NOMO-1 treated with dmso at 0.1 percent for 144 hours (cell line): ENCODE data around the gene TMEM52.

Source experiments
- DNase-seq: peaks from one replicate; lab custom pipeline; 2025; ENCODE audit not compliant: unreplicated experiment; lab: John Stamatoyannopoulos, UW

Gene TMEM52

GRCh38 chr1:1918901-1919303 is at the start of gene TMEM52:
Gene TMEM52 (minus strand): TSS chr1:1919279. CDS start chr1:1919265, 14 bp downstream.
- no peak for DNase-seq

GRCh38 chr1:1967879-1968278 is 48.8 kb upstream of the TMEM52 start:
- DNase-seq, result no peak

DNA sequence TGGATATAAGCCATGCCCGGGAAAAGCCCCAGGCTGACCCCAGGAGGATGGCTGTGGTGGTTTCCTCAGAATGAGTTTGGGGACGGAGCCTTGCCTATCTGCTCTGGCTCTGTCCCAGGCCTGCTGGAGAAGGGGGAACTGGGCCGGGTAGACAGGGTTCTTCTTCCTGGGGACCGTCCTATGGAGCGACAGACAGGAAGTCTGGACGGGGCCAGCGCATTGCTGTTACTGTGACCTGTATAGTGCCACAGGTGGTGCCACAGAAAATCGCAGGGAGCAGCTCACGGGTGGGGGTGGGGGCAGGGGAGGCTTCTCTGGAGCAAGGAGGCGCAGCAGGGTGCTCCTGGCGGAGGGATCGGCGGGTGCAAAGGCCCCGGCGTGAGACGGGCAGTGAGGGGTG is 48.1 kb upstream of the TMEM52 start:
- no peak for DNase-seq

DNA sequence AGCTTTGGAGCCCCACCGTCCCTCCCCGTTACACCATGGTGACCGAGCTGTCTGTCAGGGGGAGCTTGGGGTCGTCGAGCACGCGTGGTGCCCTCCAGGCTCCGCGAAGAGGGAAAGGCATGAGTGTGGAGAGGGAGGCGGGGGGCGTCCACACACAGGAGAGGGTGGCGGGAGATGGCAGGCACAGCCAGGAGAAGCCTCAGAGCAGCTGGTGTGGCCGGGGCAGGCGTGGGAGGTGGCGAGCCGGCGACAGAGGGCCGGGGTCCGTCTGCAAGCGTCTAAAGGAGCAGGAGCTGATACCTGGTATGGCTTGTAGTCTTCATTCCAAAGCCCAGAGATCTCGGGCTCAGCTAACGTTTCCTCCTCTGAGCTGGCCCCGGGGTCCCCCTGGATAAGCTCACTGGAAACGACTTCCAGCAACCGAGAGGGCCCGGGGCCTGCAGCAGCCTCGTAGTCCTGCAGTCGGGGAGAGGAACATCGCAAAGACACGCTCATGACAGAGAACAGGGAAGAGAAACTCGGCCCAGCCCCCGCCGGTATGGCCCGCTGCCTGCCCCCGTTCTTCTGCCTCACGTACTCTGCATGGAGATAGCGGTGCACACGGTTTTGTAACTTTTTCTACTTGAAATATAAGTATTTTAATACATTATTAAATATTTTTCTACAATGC is 47.1 kb upstream of the TMEM52 start:
- peak; percentile 21 for DNase-seq

DNA sequence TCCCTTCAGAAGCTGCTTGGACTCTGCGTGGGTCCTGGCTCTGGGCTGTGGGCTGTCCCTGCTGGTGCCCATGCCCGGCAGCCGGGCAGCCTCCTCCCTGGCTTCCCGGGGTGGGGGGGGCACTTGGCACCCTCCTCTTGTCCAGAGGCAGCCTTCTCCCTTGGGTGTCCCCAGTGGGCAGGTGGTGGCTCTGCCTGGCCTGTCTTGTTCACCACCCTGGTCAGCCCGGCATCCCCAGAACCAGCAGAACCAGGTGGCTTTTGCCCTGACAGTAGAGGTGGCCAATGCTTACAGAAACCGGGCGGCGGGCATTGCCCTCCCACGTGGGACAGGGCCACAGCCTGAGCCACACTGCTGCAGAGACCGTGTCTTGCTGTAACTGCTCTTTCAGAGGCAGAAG is 46.5 kb upstream of the TMEM52 start:
- no peak for DNase-seq

GRCh38 chr1:1964811-1965210 is 45.7 kb upstream of the TMEM52 start:
- DNase-seq, result no peak

DNA sequence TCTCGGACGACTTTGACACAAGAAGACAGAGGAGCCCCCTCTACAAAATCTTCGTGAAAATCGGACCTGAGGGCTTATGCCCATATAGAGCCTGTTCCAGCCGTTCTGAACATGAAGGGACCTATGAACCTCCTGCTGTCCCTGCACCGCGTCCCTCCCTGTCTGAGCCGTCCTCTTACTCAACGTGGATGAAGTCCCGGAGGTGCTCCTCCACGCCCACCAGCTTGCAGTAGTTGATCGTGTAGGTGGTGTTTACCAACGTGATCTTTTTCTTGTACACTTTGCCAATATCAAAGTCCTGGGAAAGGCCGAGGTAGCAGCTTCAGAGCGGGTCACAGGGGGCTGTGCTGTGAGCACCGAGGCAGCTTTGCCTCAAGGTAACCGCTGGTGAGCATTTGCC is 44.5 kb upstream of the TMEM52 start:
- DNase-seq, result no peak

DNA sequence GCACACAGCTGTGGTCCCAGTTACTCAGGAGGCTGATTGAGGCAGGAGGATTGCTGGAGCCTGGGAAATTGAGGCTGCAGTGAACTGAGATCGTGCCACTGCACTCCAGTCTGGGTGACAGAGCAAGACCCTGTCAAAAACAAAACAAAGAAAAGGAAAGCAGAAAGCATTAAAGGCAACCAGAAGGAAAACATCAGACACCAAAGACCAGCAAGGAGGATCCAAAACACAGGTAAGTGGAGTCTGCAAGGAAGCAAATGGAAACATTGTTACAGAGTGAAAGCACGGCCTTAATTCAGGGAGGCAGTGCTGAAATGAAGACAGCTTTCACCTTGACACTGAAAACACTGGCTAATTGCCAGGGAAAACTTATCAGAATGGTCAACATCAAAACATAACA is 43.7 kb upstream of the TMEM52 start:
- DNase-seq, result no peak

DNA sequence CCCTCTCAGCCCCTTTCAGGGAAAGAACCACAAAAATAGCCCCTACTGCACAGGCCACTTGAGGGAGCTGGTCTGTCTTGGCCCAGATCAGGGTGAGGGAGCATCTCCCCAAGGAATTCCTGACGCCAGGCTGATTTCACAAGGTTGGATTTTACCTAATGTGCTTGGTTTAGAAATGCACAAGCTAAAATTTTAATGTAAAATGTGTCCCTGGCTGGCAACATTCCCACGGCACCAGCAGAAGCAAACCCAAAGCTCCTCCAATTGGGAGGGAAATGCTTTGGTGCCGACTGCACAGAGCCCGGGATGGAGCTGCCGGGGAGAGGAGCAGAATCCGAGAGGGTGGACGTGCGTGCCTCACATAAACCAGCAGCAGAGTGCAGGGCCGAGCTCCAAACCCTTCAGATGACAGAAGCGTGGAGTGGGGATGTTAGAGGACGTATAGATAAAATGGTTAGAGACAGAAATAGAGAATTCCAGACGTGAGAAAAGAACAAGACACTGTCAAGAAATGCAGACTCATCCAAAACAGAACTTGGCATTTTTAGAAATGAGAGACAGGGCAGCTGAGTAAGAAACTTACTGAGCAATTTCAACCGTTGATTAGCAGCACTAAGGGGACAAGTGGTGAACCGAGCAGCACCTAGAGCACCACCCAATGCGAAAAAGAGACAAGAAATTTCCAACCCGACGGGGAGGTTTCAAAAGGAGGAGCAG is 41.6 kb upstream of the TMEM52 start:
- no peak for DNase-seq

- peak; percentile 59 for DNase-seq
Observed at GRCh38 chr1:1959840-1960479, 40.9 kb upstream of the TMEM52 start.

- DNase-seq, result no peak
Observed at GRCh38 chr1:1959459-1959839, 40.4 kb upstream of the TMEM52 start.

- DNase-seq, result no peak
Observed at GRCh38 chr1:1958071-1958541, 39.0 kb upstream of the TMEM52 start.

GRCh38 chr1:1957533-1957961 is 38.5 kb upstream of the TMEM52 start:
- DNase-seq, result no peak

DNA sequence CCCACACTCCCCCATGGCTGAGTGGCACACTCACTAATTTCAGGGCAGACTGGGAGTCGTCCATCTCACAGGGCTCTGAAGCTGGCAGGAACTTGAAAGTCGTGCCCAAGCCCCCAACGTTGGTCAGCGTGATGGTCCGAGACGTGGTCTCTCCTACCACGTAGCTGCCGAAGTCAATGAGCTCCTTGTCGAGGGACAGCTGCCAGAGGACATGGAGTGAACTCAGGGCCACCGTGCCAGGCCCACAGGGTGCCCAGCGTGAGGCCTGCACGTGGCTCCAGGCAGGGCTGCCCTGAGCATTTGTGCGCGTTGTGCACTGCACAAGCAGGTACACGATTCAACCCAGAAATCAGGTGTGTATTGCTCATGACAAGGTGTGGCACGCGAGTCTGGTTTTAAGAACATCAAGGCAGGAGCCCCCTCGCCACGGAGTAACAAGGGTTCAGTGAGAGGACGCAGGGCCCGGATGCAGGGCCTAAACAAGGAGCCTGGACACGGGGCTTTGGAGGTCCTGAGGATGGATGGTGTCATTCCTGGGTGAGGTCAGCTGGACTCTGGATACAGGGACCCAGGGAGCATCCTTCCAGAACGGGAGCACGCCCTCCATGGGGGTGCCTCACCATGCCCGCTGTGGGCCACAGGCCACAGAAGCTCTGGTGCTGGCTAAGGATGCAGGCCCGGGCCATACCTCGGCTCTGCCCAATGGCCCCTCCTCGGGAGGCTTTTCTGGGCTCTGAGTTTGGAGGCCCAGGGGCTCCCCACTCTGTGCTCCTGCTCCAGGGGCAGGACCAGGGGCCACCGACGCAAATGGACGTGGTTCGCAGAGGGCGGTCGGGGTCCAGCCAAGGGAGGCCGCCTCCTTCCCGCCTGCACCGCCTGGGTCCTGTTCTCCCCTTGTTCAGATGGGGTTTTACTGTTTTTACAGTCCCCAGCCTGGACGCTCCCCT is 37.8 kb upstream of the TMEM52 start:
- no peak for DNase-seq

DNA sequence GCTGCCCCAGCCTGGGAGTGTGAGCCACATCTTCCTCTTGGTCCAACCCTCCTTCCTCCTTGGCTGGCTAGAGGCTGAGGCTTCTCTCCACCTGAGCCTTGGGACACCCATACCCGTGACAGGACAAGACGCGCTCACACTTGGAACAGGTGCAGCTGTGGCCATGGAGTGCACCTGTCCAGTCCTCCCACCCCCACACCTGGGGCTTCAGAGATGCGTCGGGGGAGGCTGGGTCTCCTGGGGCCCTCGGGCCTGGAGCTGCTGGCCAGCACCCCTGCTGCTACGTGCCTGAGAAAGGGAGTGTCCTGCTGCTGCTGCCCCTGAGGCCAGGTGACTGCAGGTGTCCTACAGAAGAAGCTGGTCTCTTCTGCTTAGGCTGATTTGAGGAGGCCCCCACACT is 37.0 kb upstream of the TMEM52 start:
- DNase-seq, result no peak

DNA sequence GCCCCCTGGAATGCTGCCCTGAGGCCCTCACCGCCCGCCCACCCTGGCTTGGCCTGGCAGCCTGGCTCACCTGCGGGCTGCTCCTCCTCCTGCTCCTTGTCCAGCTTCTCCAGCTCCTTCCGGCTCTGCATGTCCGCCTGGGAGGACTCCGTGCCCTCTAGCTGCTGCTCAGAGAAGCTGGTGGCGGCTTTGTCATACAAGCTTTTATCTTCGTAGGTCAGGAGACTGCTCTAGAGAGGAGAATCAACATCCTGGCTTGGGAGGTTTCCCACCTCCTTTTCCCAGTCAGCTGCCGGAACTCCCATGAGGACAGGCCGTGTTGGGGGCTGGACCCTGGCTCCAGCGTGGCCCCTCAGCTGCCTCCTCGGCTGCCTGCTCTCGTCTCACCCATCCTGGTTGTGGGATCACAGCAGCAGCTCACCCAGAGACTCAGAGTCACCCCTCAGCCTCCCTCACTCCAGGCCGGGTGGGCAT is 36.6 kb upstream of the TMEM52 start:
- no peak for DNase-seq

GRCh38 chr1:1954831-1955441 is 35.9 kb upstream of the TMEM52 start:
- DNase-seq, result no peak

GRCh38 chr1:1954015-1954414 is 34.9 kb upstream of the TMEM52 start:
- no peak for DNase-seq

DNA sequence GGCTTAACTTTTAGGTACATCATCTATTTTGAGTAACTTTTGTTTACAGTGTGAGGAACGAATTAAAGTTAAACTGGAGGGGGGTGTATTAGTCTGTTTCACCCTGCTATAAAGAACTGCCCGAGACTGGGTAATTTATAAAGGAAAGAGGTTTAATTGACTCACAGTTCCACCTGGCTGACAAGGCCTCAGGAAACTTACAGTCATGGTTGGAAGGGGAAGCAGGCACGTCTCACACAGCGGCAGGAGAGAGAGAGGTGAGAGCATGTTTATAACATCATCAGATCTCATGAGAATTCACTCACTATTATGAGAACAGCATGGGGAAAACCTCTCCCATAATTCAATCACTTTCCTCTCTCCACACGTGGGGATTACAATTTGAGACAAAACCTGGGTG is 31.9 kb upstream of the TMEM52 start:
- no peak for DNase-seq

GRCh38 chr1:1948783-1949182 is 29.7 kb upstream of the TMEM52 start:
- no peak for DNase-seq
